Measurements from ENCODE around the gene SYNGAP1.

DNA sequence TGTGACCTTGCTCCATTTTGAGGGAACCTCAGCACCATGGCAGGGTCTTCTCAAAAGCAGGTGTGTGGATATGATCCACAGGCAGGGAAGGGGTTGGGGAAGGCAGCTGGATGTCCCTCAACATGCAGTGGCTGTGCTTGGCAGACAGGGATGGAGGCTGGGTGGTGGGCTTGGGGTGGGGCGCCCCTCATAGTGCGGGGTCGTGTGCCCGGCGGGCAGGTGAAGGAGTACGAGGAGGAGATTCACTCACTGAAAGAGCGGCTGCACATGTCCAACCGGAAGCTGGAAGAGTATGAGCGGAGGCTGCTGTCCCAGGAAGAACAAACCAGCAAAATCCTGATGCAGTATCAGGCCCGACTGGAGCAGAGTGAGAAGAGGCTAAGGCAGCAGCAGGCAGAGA is 26.5 kb downstream of the SYNGAP1 start:
- TF ChIP-seq CTCF (IDR thresholded peaks at IDR 0.05) (no peak), POLR2A (IDR thresholded peaks at IDR 0.05) (no peak), EP300 (IDR thresholded peaks at IDR 0.05) (no peak)
